Measurements from ENCODE around the gene FBXW4.

- TF ChIP-seq POLR2AphosphoS5 (IDR thresholded peaks at IDR 0.05; ENCODE audit: control insufficient read depth, insufficient read depth, low read depth, low read length) (no peak), PCBP1 (IDR thresholded peaks at IDR 0.05; ENCODE audit: low read depth, low read length, poor library complexity, severe bottlenecking) (no peak), HMG20B (CRISPR knock-in tag; IDR thresholded peaks at IDR 0.05) (no peak), ZBTB33 (CRISPR knock-in tag; IDR thresholded peaks at IDR 0.05) (no peak), BMI1 (IDR thresholded peaks at IDR 0.05; ENCODE audit: low read length) (no peak), FOXK2 (conservative IDR thresholded peaks at IDR 0.05 in 1 of 2, IDR thresholded peaks at IDR 0.05 in 1 of 2; ENCODE audit: low read depth in 2 of 2) (no peak), DLX4 (CRISPR knock-in tag; IDR thresholded peaks at IDR 0.05) (no peak), NFE2L1 (tag; IDR thresholded peaks at IDR 0.05; ENCODE audit: borderline replicate concordance, low read depth) (no peak), MXI1 (IDR thresholded peaks at IDR 0.05; ENCODE audit: low read depth, low read length) (no peak), HCFC1 (IDR thresholded peaks at IDR 0.05; ENCODE audit: low read depth, low read length) (no peak), ZC3H11A (IDR thresholded peaks at IDR 0.05; ENCODE audit: low read depth, low read length) (no peak)
- TF ChIP-seq, protein P1, sequence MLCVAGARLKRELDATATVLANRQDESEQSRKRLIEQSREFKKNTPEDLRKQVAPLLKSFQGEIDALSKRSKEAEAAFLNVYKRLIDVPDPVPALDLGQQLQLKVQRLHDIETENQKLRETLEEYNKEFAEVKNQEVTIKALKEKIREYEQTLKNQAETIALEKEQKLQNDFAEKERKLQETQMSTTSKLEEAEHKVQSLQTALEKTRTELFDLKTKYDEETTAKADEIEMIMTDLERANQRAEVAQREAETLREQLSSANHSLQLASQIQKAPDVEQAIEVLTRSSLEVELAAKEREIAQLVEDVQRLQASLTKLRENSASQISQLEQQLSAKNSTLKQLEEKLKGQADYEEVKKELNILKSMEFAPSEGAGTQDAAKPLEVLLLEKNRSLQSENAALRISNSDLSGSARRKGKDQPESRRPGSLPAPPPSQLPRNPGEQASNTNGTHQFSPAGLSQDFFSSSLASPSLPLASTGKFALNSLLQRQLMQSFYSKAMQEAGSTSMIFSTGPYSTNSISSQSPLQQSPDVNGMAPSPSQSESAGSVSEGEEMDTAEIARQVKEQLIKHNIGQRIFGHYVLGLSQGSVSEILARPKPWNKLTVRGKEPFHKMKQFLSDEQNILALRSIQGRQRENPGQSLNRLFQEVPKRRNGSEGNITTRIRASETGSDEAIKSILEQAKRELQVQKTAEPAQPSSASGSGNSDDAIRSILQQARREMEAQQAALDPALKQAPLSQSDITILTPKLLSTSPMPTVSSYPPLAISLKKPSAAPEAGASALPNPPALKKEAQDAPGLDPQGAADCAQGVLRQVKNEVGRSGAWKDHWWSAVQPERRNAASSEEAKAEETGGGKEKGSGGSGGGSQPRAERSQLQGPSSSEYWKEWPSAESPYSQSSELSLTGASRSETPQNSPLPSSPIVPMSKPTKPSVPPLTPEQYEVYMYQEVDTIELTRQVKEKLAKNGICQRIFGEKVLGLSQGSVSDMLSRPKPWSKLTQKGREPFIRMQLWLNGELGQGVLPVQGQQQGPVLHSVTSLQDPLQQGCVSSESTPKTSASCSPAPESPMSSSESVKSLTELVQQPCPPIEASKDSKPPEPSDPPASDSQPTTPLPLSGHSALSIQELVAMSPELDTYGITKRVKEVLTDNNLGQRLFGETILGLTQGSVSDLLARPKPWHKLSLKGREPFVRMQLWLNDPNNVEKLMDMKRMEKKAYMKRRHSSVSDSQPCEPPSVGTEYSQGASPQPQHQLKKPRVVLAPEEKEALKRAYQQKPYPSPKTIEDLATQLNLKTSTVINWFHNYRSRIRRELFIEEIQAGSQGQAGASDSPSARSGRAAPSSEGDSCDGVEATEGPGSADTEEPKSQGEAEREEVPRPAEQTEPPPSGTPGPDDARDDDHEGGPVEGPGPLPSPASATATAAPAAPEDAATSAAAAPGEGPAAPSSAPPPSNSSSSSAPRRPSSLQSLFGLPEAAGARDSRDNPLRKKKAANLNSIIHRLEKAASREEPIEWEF (CRISPR knock-in tag; IDR thresholded peaks at IDR 0.05) = no peak
- TF ChIP-seq, protein P2, sequence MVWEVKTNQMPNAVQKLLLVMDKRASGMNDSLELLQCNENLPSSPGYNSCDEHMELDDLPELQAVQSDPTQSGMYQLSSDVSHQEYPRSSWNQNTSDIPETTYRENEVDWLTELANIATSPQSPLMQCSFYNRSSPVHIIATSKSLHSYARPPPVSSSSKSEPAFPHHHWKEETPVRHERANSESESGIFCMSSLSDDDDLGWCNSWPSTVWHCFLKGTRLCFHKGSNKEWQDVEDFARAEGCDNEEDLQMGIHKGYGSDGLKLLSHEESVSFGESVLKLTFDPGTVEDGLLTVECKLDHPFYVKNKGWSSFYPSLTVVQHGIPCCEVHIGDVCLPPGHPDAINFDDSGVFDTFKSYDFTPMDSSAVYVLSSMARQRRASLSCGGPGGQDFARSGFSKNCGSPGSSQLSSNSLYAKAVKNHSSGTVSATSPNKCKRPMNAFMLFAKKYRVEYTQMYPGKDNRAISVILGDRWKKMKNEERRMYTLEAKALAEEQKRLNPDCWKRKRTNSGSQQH (CRISPR knock-in tag; IDR thresholded peaks at IDR 0.05) = no peak
These were observed 26.4 kb downstream of the FBXW4 start for GRCh38 chr10:101668566-101668965.

All from K562 (cell line).